KMS-11 (cell line): Measurements from ENCODE around the gene USP15.
A peak's percentile ranks its signal among the peaks of the same experiment; 100 is the strongest.
"Not testable (repeated sequence)": the region's sequence is repeated elsewhere in the genome, so short reads cannot be mapped to it uniquely, and the experiment has no call there.

Experiments used
- H2AFZ ChIP-seq: fragments of 200-600 bp; sonication (generic); 2 replicates; pipeline ENCODE4 v1.6.1; 2016; ENCODE audit warnings: antibody characterized with exemption, mixed run types, low read depth
- H3K27ac ChIP-seq: fragments of 200-600 bp; sonication (generic); 2 replicates; pipeline ENCODE4 v1.6.1; 2016; ENCODE audit warnings: mild to moderate bottlenecking, mixed run types
- H3K27me3 ChIP-seq: fragments of 200-600 bp; sonication (generic); 2 replicates; pipeline ENCODE4 v1.6.1; 2017; ENCODE audit warnings: mild to moderate bottlenecking, low read depth, mixed run types, moderate library complexity; ENCODE audit not compliant: insufficient read depth
- H3K36me3 ChIP-seq: fragments of 200-600 bp; sonication (generic); 2 replicates; pipeline ENCODE4 v1.6.1; 2017; ENCODE audit warnings: mild to moderate bottlenecking, mixed run types; ENCODE audit not compliant: insufficient read depth
- H3K4me1 ChIP-seq: fragments of 200-600 bp; sonication (generic); 2 replicates; pipeline ENCODE4 v1.6.1; 2016; ENCODE audit warnings: mild to moderate bottlenecking, low read depth, mixed run types; ENCODE audit not compliant: poor library complexity, severe bottlenecking
- H3K4me2 ChIP-seq: fragments of 200-600 bp; sonication (generic); 2 replicates; pipeline ENCODE4 v1.7.0; 2016; ENCODE audit warnings: mild to moderate bottlenecking, mixed run types
- H3K4me3 ChIP-seq: fragments of 200-600 bp; sonication (generic); IDR thresholded peaks from 2 replicates; pipeline ENCODE4 v1.6.1; 2017; ENCODE audit warnings: low read depth, low read length, mixed read lengths; ENCODE audit not compliant: insufficient read depth
- H3K79me2 ChIP-seq: fragments of 200-600 bp; sonication (generic); 2 replicates; pipeline ENCODE4 v1.6.1; 2016; ENCODE audit warnings: low read depth, mixed run types; ENCODE audit not compliant: insufficient read depth
- H3K9ac ChIP-seq: fragments of 200-600 bp; sonication (generic); 2 replicates; pipeline ENCODE4 v1.6.1; 2016; ENCODE audit warnings: mild to moderate bottlenecking, mixed run types
- H4K20me1 ChIP-seq: fragments of 200-600 bp; sonication (generic); 2 replicates; pipeline ENCODE4 v1.6.1; 2016; ENCODE audit warnings: mild to moderate bottlenecking, mixed run types; ENCODE audit not compliant: insufficient read depth
- TF ChIP-seq, protein P1 (sequence below): fragments of 200-600 bp; sonication (generic); conservative IDR thresholded peaks from 2 replicates; pipeline ENCODE4 v1.6.1; 2017; ENCODE audit warnings: low read depth, mild to moderate bottlenecking, antibody characterized with exemption, low read length, moderate library complexity, mixed read lengths

USP15 gene

DNA sequence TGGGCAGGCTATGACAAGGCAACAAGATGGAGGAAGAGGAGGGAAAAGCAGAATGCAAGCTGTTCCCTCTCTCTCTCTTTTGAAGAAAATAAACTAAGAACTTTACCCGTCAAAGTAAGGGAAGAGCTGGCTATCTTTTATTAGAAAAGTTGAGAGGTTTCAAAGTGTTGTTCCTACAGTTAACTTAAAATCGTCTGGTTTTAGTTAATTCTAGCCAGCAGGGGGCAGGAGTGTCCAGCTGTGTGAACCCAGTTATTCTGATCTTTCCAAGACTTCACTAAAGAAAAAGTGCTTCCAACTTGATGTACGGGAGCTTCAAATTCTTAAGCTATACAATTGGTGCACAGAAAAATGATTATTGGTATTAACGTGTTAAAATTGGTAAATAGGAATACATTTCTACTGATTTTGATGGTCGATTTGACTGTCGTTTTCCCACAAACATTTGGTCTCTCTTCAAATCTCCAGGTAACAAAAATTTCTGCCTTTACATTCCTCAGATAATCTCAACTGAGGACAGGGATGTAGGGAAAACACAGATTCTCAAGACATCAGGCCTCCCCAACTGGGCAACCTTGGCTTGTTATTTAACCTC, 178.0 kb downstream of the USP15 start:
- Histone ChIP-seq H3K27ac (no peak overlapping the region), H4K20me1 (no peaks in the 10 kb centered on the region)

DNA sequence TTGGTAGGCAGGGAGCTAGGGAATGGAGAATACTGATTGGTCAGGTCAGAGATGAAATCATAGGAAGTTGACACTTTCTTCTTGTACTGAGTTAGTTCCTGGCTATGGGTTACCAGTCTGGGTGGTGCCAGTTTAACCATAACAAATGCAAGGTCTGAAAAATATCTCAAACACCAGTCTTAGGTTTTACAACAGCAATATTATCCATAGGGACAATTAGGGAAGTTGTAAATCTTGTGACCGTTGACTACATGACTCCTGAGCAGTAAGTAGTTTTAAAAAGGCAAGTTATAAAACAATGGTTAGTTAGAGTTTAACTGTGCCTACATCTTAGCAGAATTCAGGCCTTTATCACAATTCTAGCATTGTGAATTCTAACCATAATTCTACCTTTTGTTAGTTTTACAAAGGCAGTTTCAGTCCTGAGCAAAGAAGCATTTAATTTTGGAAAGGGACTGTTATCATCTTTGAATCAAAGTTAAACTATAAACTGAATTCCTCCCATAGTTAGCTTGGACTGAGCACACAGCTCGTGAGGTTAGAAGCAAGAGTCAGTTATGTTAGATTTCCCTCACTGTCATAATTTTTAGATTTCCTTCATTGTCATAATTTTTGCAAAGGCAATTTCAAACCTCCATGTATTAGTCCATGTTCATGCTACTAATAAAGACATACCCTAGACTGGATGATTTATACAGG, 186.7 kb downstream of the USP15 start:
- no peaks in the 10 kb centered on the region for H3K79me2 ChIP-seq
- no peak overlapping the region for H3K27ac ChIP-seq
- no peaks in the 10 kb centered on the region for H3K4me1 ChIP-seq
- TF ChIP-seq, protein P1, sequence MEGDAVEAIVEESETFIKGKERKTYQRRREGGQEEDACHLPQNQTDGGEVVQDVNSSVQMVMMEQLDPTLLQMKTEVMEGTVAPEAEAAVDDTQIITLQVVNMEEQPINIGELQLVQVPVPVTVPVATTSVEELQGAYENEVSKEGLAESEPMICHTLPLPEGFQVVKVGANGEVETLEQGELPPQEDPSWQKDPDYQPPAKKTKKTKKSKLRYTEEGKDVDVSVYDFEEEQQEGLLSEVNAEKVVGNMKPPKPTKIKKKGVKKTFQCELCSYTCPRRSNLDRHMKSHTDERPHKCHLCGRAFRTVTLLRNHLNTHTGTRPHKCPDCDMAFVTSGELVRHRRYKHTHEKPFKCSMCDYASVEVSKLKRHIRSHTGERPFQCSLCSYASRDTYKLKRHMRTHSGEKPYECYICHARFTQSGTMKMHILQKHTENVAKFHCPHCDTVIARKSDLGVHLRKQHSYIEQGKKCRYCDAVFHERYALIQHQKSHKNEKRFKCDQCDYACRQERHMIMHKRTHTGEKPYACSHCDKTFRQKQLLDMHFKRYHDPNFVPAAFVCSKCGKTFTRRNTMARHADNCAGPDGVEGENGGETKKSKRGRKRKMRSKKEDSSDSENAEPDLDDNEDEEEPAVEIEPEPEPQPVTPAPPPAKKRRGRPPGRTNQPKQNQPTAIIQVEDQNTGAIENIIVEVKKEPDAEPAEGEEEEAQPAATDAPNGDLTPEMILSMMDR: no peak
- H3K27me3 ChIP-seq: no peaks in the 10 kb centered on the region
- no peak overlapping the region for H3K4me2 ChIP-seq
- H4K20me1 ChIP-seq: no peaks in the 10 kb centered on the region
- no peak overlapping the region for H3K4me3 ChIP-seq
- H3K9ac ChIP-seq: no peak overlapping the region
- no peak overlapping the region for H2AFZ ChIP-seq
- H3K36me3 ChIP-seq: no peaks in the 10 kb centered on the region

More for the DNA sequence above, 178.0 kb downstream of the USP15 start:
- Histone ChIP-seq H3K4me1 (no peaks in the 10 kb centered on the region), H3K9ac (no peak overlapping the region), H3K4me3 (no peak overlapping the region), H3K27me3 (no peaks in the 10 kb centered on the region), H3K36me3 (no peaks in the 10 kb centered on the region), H3K4me2 (no peak overlapping the region; the same call in 1 of the 2 replicates), H2AFZ (0 out of 2 replicates have a peak overlapping the region, but pooled peaks have one; percentile 15), H3K79me2 (no peaks in the 10 kb centered on the region)
- TF ChIP-seq, protein P1: peak; percentile 93

DNA sequence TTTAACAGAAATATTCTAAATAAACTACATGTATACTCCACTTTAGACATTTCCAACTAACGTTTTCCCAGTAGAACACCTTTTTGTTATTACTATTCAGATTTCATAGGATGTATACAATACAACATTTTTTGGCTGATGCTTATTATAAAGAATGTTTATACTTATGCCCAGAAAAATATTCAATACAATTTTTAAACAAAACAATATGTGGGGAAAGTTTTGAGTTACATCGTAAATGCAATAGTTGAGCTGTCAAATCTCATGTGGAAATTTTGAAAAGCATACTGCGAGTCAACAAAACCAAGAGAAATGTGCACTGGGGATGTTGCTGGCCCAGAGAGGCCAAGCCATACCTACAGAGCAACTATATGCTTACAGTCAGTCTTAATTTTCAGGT, 188.2 kb downstream of the USP15 start:
- Histone ChIP-seq H3K4me2 (no peak overlapping the region), H3K79me2 (no peaks in the 10 kb centered on the region), H3K4me3 (no peak overlapping the region), H3K9ac (no peak overlapping the region), H3K4me1 (no peaks in the 10 kb centered on the region), H3K36me3 (no peaks in the 10 kb centered on the region), H3K27ac (no peak overlapping the region), H2AFZ (no peak overlapping the region), H3K27me3 (no peaks in the 10 kb centered on the region), H4K20me1 (no peaks in the 10 kb centered on the region)
- TF ChIP-seq, protein P1: no peak

DNA sequence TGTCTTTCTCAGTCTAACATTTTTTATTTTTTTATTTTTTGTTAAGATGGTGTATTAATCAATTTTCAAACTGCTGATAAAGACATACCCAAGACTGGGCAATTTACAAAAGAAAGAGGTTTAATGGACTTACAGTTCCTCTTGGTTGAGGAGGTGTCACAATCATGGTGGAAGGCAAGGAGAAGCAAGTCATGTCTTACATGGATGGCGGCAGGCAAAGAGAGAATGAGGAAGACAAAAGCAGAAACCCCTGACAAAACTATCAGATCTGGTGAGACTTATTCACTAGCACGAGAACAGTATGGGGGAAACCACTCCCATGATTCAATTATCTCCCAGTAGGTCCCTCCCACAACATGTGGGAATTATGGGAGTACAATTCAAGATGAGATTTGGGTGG, 195.2 kb downstream of the USP15 start:
- H4K20me1 ChIP-seq, H3K36me3 ChIP-seq, H3K9ac ChIP-seq, H3K4me1 ChIP-seq, H3K27me3 ChIP-seq, H3K27ac ChIP-seq, H2AFZ ChIP-seq, H3K79me2 ChIP-seq, H3K4me3 ChIP-seq, H3K4me2 ChIP-seq: not testable (repeated sequence)

DNA sequence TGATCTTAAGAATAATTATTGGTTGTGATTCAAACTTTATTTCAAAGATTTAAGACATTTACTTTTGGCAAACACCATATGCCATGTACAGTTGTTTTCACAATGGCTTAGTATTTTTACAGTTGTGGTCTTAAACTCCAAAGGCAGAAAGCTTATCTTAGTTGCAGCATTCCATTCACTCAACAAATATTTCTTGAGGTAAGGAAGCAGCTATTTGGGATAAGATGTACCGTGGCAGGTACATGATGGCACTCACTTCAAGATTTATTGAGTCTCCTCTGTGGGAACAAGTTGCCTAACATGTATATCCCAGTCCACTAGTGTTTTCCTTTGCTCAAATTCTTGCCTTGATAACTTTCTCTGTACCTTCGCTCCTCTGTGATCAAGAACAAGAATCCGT, 198.4 kb downstream of the USP15 start:
- Histone ChIP-seq H3K27me3 (no peaks in the 10 kb centered on the region), H4K20me1 (no peaks in the 10 kb centered on the region), H3K4me1 (no peaks in the 10 kb centered on the region), H3K27ac (no peak overlapping the region), H3K4me2 (no peak overlapping the region), H3K79me2 (no peaks in the 10 kb centered on the region), H3K9ac (no peak overlapping the region), H3K4me3 (no peak overlapping the region), H2AFZ (no peak overlapping the region), H3K36me3 (no peaks in the 10 kb centered on the region)
- TF ChIP-seq, protein P1: no peak
